HEK293T (cell line): ENCODE measurements around the gene TMEM150B.

ENCODE experiments used
- ARNT ChIP-seq: fragments of 450-650 bp; IDR thresholded peaks from 2 replicates; pipeline ENCODE4 v1.6.1; 2017; ENCODE audit warnings: mild to moderate bottlenecking
- BHLHE40 ChIP-seq: fragments of 450-650 bp; IDR thresholded peaks from 2 replicates; pipeline ENCODE4 v1.6.1; 2016; ENCODE audit warnings: mild to moderate bottlenecking, moderate library complexity, borderline replicate concordance
- CTBP1 ChIP-seq: fragments of 450-650 bp; IDR thresholded peaks from 2 replicates; pipeline ENCODE4 v1.6.1; 2016; ENCODE audit warnings: borderline replicate concordance
- ELF4 ChIP-seq: fragments of 450-650 bp; IDR thresholded peaks from 2 replicates; pipeline ENCODE4 v1.6.1; 2017; ENCODE audit warnings: antibody characterized with exemption
- FOXA1 ChIP-seq: fragments of 450-650 bp; IDR thresholded peaks from 2 replicates; pipeline ENCODE4 v1.6.1; 2016; ENCODE audit warnings: mild to moderate bottlenecking
- FOXK2 ChIP-seq: fragments of 450-650 bp; IDR thresholded peaks from 2 replicates; pipeline ENCODE4 v1.6.1; 2016; ENCODE audit warnings: mild to moderate bottlenecking
- FOXM1 ChIP-seq: fragments of 450-650 bp; IDR thresholded peaks from 2 replicates; pipeline ENCODE4 v1.6.1; 2017; ENCODE audit warnings: mild to moderate bottlenecking, borderline replicate concordance
- HDGF ChIP-seq: fragments of 450-650 bp; IDR thresholded peaks from 2 replicates; pipeline ENCODE4 v1.6.1; 2017; ENCODE audit warnings: antibody characterized with exemption, borderline replicate concordance
- LEF1 ChIP-seq: fragments of 450-650 bp; IDR thresholded peaks from 2 replicates; pipeline ENCODE4 v1.6.1; 2017; ENCODE audit warnings: mild to moderate bottlenecking, borderline replicate concordance
- NFRKB ChIP-seq: fragments of 450-650 bp; IDR thresholded peaks from 2 replicates; pipeline ENCODE4 v1.6.1; 2016; ENCODE audit warnings: mild to moderate bottlenecking, moderate library complexity
- SP1 ChIP-seq: fragments of 450-650 bp; IDR thresholded peaks from 2 replicates; pipeline ENCODE4 v1.6.1; 2017
- SUZ12 ChIP-seq: fragments of 450-650 bp; IDR thresholded peaks from 2 replicates; pipeline ENCODE4 v1.6.1; 2016; ENCODE audit warnings: mild to moderate bottlenecking
- ZNF384 ChIP-seq: fragments of 450-650 bp; IDR thresholded peaks from 2 replicates; pipeline ENCODE4 v1.6.1; 2016
- TF ChIP-seq, protein P1 (sequence below): fragments of 450-650 bp; IDR thresholded peaks from 2 replicates; pipeline ENCODE4 v1.6.1; 2016

- TF ChIP-seq FOXM1 (no peak), FOXA1 (no peak), CTBP1 (no peak), BHLHE40 (no peak), SP1 (no peak), ZNF384 (no peak), HDGF (no peak), ELF4 (no peak), NFRKB (no peak), SUZ12 (no peak), LEF1 (no peak), ARNT (no peak), FOXK2 (no peak)
- TF ChIP-seq, protein P1, sequence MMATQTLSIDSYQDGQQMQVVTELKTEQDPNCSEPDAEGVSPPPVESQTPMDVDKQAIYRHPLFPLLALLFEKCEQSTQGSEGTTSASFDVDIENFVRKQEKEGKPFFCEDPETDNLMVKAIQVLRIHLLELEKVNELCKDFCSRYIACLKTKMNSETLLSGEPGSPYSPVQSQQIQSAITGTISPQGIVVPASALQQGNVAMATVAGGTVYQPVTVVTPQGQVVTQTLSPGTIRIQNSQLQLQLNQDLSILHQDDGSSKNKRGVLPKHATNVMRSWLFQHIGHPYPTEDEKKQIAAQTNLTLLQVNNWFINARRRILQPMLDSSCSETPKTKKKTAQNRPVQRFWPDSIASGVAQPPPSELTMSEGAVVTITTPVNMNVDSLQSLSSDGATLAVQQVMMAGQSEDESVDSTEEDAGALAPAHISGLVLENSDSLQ: no peak
Observed at GRCh38 chr19:55297267-55297666, 27.9 kb downstream of the TMEM150B start.
